Measurements from ENCODE around the gene DLGAP1.
"Not testable (repeated sequence)": the region's sequence is repeated elsewhere in the genome, so short reads cannot be mapped to it uniquely, and the experiment has no call there.

Gene DLGAP1

GRCh38 chr18:4360221-4360715 is 94.8 kb downstream of the DLGAP1 start:
- no peak for TF ChIP-seq JUND (IDR thresholded peaks at IDR 0.05; ENCODE audit: low read depth)
- DNase-seq (ENCODE audit: low read depth in 1 of 2, low spot score in 1 of 2), result no peak
- in situ Hi-C loops (cut with HindIII; ENCODE audit: low pct_unique_long_range_greater_than_20kb, low sequenced_read_pairs), result no loop called here

DNA sequence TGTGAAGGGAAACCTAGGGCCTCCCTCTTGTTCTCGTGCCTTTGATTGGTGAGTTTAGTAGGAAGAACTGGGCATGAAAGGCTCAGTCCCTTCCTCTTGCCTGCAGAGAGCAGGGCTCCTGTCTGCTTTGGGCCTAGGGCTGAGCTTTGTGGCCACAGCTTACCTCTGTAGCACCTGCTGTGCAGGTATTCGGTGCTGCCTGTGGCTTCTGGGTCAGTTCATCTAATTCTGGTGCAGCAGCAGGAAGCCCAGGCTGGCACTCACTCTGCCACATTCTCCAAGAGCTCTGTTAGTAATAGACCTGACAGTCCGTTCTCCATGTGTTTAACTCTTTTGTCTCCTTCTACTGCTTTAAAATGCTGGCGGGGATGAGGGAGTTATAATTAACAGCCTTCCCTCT is 96.5 kb downstream of the DLGAP1 start:
- no peak for DNase-seq (ENCODE audit: low read depth in 1 of 2, low spot score in 1 of 2)
- TF ChIP-seq JUND (IDR thresholded peaks at IDR 0.05; ENCODE audit: low read depth), result no peak
- in situ Hi-C loops (cut with HindIII; ENCODE audit: low pct_unique_long_range_greater_than_20kb, low sequenced_read_pairs), result no loop called here

- no peak for DNase-seq (ENCODE audit: low read depth in 1 of 2, low spot score in 1 of 2)
- TF ChIP-seq JUND (IDR thresholded peaks at IDR 0.05; ENCODE audit: low read depth), result no peak
- in situ Hi-C loops (cut with HindIII; ENCODE audit: low pct_unique_long_range_greater_than_20kb, low sequenced_read_pairs), result no loop called here
These were observed 97.5 kb downstream of the DLGAP1 start for GRCh38 chr18:4357579-4357978.

GRCh38 chr18:4356929-4357328 is 98.2 kb downstream of the DLGAP1 start:
- TF ChIP-seq JUND (IDR thresholded peaks at IDR 0.05; ENCODE audit: low read depth), result no peak
- in situ Hi-C loops (cut with HindIII; ENCODE audit: low pct_unique_long_range_greater_than_20kb, low sequenced_read_pairs), result no loop called here
- DNase-seq (ENCODE audit: low read depth in 1 of 2, low spot score in 1 of 2), result no peak

- in situ Hi-C loops (cut with HindIII; ENCODE audit: low pct_unique_long_range_greater_than_20kb, low sequenced_read_pairs), result no loop called here
- DNase-seq (ENCODE audit: low read depth in 1 of 2, low spot score in 1 of 2), result no peak
- TF ChIP-seq JUND (IDR thresholded peaks at IDR 0.05; ENCODE audit: low read depth), result no peak
These were observed 101.2 kb downstream of the DLGAP1 start for GRCh38 chr18:4353853-4354418.

DNA sequence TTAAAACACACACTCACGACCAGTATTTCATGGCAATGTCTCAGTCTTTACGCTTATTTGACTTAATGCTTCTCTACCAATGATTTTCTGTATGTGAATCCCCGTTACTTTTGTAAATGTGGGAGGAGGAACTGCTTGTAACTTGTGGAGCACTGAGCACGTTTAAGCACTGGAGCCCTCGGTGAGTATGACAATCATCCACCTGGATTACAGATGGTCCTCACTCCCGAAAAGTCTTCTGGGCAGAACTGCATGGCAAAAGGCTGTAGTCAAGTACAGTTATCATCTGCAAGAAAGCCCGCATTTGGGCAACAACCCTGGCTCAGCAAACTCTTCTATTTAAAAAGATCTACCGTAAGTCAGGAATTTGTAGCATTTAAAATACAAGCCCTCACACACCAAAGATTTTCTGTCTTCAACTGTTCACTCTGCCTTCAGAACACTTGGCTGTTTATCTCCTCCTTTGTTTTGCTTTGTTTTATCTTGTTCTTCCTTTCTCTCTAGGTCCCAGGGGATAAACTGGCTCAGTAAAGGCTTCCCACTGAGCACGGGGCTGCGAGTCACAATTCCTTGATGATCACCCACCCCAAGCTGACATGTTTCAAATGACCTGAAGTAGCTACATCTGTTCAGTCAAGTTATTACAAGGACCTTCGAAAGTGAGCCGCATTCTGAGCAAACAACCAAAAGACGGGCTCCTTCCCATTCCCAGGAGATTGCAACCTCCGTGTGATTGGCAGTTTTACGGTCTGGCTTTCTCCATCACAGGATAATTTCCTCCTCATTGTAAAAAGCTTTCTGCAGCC is 102.2 kb downstream of the DLGAP1 start:
- no peak for DNase-seq (ENCODE audit: low read depth in 1 of 2, low spot score in 1 of 2)
- no peak for TF ChIP-seq JUND (IDR thresholded peaks at IDR 0.05; ENCODE audit: low read depth)

DNA sequence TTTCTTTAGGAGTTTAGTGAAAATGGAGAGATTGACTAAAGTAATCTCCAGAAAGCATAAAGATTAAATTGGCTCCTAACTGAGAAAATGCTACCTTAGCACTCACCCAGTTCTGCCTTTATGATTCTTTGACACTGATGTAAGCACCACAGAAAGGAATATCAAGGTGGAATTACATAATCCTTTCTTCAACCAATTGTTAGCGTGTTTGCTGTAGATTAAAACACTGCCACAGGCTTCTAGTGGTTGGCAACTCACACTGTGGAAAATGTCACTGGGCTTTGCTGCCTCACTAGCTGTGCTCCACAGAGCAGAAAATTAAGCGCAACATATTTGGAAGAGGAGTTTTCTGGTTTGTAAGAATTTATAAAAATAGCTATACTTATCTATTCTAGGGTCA is 104.1 kb downstream of the DLGAP1 start:
- in situ Hi-C loops (cut with HindIII; ENCODE audit: low pct_unique_long_range_greater_than_20kb, low sequenced_read_pairs), result no loop called here
- DNase-seq (ENCODE audit: low read depth in 1 of 2, low spot score in 1 of 2), result no peak
- no peak for TF ChIP-seq JUND (IDR thresholded peaks at IDR 0.05; ENCODE audit: low read depth)

More for the DNA sequence above, 102.2 kb downstream of the DLGAP1 start:
- in situ Hi-C loops (cut with HindIII; ENCODE audit: low pct_unique_long_range_greater_than_20kb, low sequenced_read_pairs), result no loop called here

DNA sequence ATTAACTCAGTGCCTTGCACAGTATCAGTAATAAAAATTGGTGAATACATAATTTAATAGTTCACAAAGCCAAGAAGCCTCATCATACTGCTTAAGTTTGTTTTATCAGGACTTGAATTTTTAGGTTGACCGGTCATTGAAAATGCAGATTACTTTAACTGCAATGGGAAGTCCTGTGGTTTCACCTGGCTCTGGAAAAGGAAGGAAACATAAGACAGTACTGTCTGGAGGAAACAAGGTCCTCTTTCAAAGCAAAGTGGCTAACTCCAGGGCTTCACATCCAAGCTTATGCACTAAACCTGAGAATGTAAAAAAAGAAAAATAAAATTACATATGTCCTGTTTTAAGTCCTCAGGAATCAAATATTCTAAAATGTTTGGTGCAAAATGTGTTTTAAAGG is 119.7 kb downstream of the DLGAP1 start:
- TF ChIP-seq JUND (IDR thresholded peaks at IDR 0.05; ENCODE audit: low read depth), result no peak
- in situ Hi-C loops (cut with HindIII; ENCODE audit: low pct_unique_long_range_greater_than_20kb, low sequenced_read_pairs), result no loop called here
- DNase-seq (ENCODE audit: low read depth in 1 of 2, low spot score in 1 of 2), result no peak

DNA sequence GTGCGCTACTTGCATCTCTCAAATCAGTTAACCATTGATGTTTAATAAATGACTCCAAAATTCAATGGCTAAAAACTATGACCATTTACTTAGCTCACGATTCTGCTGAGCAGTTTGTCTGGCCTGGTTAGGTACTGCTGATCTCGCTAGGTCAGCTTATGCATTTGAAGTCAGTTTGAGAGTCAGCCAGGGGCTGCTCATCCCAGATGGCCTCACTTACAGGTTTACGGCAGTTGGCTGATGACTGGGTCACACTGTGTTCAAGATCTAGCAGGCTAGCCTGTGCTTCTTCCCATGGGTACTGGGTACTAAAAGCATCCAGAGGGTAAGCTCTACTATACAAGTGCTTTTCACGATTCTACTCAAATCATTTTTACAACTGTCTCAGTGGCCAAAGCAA is 122.1 kb downstream of the DLGAP1 start:
- no peak for DNase-seq (ENCODE audit: low read depth in 1 of 2, low spot score in 1 of 2)
- no peak for TF ChIP-seq JUND (IDR thresholded peaks at IDR 0.05; ENCODE audit: low read depth)
- in situ Hi-C loops (cut with HindIII; ENCODE audit: low pct_unique_long_range_greater_than_20kb, low sequenced_read_pairs), result no loop called here

DNA sequence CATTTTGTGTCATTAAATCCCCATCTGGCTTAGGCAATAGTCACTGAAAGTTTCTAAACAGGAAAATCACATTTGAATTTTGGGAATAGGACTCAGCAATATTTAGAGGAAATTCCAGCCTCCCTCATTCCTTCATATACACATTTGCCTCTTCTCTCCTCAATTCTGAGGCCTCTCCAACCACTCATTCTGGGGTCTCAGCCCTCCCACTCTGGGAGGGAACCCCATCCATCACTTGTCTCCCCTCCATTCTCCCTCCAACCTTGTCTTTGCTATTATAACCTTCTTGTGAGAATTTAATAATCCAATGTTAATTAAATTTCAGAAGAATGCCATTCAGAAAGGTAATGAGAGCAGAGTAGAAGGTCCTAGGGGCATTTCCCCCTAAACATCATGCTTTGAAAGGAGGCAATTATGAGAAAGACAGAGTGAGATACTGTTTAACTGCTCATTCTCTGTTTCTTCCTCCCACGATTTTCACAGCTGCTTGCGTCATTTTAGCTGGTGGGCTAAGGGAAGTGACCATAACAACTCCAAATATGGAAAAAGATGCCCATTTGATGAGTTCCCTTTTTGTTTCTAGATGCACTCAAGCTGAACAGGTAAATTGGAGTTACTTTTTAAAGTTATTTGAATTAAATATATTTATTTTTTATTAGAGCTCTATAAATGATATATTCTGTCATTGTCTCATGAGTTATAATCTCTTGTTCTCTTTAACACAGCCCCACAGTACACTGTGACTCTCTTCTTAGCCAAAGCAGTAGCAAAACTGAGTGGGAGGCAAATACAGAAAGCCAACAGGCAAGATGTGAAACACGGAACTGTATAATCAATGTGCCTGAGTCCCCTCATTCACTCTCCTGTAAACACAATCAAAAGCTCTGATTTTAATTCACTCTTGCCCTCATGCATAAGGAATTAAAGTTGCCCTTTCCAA is 135.1 kb downstream of the DLGAP1 start:
- DNase-seq (ENCODE audit: low read depth in 1 of 2, low spot score in 1 of 2), result no peak

DNA sequence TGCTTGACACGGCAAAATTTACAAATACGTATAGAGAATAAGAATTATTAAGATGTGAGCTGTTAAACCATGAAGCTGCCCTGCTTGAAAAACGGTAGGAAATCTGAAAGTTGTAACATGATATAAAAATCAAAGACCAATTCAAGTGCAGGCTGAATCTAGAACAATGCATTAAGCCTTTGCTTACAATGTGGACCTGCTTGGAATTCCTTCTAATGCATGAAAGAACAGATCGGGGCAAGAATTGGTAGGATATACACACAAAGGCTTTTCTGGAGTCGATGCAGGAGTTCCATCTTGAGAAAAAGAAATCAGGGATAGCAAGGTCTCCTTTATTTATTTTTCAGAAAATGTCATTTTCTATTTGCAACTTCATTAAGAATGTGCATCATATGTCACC is 136.8 kb downstream of the DLGAP1 start:
- no peak for TF ChIP-seq JUND (IDR thresholded peaks at IDR 0.05; ENCODE audit: low read depth)
- in situ Hi-C loops (cut with HindIII; ENCODE audit: low pct_unique_long_range_greater_than_20kb, low sequenced_read_pairs), result no loop called here
- DNase-seq (ENCODE audit: low read depth in 1 of 2, low spot score in 1 of 2), result no peak

More for the DNA sequence above, 135.1 kb downstream of the DLGAP1 start:
- no peak for TF ChIP-seq JUND (IDR thresholded peaks at IDR 0.05; ENCODE audit: low read depth)
- in situ Hi-C loops (cut with HindIII; ENCODE audit: low pct_unique_long_range_greater_than_20kb, low sequenced_read_pairs), result no loop called here

DNA sequence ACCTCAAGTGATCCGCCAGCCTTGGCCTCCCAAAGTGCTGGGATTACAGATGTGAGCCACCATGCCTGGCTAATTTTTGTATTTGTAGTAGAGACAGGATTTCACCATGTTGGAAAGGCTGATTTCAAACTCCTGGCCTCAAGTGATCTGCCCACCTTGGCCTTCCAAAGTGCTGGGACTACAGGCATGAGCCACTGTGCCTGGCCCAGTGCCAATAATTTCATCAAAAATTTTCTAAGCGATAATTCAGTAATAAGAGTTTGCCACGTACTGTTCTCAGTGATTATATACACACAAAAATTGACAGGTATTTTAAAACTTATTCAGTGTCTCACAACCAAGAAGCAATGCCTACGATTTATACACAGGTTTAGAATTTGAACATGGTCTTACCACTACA is 143.2 kb downstream of the DLGAP1 start:
- DNase-seq (ENCODE audit: low read depth in 1 of 2, low spot score in 1 of 2); in situ Hi-C loops (cut with HindIII; ENCODE audit: low pct_unique_long_range_greater_than_20kb, low sequenced_read_pairs): not testable (repeated sequence)

Data from T47D (cell line).